NCI-H2196 treated with DMSO at 0.1 percent for 48 hours (cell line): Measurements from ENCODE around the gene DGKG.

Experiments used
- DNase-seq: peaks from one replicate; lab custom pipeline; 2025; ENCODE audit not compliant: unreplicated experiment; lab: John Stamatoyannopoulos, UW

DGKG gene

GRCh38 chr3:186181901-186182300, 180.1 kb downstream of the DGKG start:
- no peak for DNase-seq

DNA sequence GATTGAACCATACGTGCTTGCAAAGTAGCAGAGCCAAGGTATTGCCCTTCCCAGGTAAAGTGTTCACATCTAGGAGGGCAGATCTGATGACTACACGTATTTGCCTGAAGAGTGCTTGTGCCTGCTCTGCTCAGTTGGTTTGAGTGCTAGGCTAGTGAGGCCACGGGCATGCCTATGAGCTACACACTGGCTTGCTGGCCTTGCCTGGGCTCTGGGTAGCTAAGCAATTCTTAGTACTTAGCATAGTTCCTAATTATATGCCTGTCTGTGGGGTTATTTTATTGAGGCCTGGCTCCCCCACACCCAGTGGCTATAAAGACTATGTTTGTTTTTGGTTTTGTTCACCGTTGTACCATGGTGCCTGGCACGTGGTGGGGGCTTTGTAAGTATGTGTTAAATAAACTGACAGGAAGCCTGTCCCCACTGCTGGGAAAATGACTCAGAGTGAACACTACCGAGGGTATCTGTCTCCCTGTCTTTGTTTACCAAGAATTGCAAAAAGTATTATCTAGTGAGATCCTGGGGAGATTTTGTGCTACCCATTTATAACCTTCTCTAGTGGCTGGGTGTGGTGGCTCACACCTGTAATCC, 181.0 kb downstream of the DGKG start:
- no peak for DNase-seq

- DNase-seq, result no peak
These were observed 181.9 kb downstream of the DGKG start for GRCh38 chr3:186180151-186180550.

GRCh38 chr3:186178412-186178811, 183.6 kb downstream of the DGKG start:
- no peak for DNase-seq

GRCh38 chr3:186176373-186176990, 185.6 kb downstream of the DGKG start:
- no peak for DNase-seq

- no peak for DNase-seq
These were observed 188.7 kb downstream of the DGKG start for GRCh38 chr3:186173224-186173815.

- DNase-seq, result no peak
These were observed 189.7 kb downstream of the DGKG start for GRCh38 chr3:186172353-186172752.

- DNase-seq, result no peak
These were observed 190.5 kb downstream of the DGKG start for GRCh38 chr3:186171521-186171920.

GRCh38 chr3:186170516-186170915, 191.5 kb downstream of the DGKG start:
- DNase-seq, result no peak

- no peak for DNase-seq
These were observed 192.7 kb downstream of the DGKG start for GRCh38 chr3:186169379-186169778.

DNA sequence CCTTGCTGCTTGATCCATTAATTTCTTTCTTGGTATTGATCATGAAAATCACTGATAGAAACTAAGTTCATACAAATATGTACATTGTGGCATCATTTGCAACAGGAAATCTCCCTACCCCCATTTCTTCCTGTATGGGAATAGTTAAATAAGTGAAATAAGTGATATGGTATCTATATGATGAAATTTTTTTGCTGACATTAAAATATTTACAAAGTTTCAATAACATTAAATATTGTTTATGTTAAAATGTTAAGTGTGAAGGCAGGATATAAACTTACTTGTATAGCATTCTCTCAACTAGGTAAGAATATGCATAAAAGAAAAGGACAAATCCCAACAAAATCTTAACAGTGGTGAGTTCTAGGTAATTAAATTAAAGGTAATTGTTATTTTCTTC, 193.1 kb downstream of the DGKG start:
- DNase-seq, result no peak

DNA sequence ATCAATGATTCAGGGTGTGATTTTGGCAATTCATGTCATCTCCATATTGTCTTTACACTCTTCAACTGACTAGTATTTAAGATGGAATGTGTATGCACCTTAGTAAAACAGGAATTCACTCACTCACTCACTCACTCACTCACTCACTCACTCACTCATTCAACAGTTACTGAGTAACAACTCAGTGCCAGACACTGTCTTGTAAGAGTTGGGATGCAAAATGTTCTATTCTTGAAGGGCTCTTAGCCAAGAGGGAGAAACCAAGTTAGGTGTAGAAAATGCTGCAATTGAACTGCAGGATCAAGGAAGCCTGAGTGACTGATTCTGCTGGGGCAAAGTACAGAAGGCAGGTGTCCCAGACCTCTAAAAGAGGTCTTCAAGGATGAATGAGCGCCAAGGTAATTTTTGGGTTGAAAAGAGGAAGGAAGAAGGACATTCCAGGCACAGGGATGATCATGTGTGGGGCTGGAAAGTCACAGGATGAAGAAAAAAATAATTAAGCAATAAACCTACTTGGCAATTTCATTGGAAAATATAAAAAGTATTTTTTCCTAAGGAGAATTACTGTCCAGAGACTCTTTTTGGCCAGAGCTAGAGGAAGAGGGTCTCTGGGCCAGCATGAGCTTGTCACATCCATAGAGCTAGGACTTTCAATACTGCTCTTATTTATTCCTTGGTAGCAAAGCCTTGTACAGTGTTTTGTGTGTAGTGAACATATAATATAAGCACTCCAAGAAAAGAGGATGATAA, 194.2 kb downstream of the DGKG start:
- no peak for DNase-seq

DNA sequence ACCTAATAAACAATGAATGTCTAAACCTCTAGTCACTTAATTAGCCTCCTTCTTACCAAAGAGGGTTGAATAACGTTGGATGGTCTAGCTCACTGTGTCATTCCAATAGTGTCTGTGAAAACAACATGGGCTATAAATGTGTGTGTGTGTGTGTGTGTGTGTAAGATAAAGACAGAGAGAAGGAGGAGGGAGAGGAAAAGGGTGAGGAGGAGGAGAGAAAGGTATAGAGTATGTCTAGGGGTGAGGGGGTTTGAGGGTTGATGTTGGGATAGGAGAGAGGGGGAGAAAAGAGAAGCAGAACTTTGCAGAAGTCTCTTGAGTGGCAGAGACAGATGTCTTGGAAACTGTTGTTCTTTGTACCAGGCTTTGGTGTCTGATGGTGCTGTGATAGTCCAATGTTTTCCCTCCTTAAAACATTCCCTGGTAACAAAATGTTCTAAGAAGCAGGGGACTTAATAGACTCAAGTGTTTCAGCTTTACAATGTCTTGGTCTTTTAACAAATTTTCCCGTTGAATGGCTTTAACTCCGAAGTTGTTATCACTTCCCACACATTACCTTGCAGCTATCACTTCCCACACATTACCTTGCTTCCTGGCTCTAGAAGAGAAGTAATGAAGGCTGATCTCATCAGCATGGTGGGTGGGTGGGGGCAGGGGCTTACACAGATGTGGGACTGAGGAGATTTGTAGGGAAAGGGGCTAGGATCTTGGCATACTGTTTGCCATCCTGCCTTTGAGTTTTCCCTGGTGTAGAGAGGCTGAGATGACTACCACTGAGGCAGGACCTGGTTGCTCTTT, 195.3 kb downstream of the DGKG start:
- DNase-seq, result no peak

GRCh38 chr3:186166036-186166435, 196.0 kb downstream of the DGKG start:
- DNase-seq, result no peak

DNA sequence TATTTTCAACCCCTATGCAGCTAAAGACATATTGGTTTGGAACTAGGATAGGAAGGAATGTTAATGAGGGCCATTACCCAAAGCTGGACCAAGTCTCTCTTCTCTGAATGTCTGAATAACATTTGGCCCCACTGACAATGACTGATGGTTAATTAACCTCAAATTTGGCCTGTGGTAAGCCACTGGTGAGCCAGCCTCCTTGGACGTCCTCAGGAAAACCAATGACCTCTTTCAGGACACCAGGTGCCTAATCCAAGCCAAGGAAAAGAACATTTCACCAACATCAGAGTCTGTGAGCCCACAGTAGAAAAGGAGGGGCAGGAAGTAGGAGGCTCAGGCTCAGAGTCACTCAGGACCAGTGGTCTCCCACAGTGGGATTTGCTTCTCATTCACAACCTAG, 196.7 kb downstream of the DGKG start:
- no peak for DNase-seq

DNA sequence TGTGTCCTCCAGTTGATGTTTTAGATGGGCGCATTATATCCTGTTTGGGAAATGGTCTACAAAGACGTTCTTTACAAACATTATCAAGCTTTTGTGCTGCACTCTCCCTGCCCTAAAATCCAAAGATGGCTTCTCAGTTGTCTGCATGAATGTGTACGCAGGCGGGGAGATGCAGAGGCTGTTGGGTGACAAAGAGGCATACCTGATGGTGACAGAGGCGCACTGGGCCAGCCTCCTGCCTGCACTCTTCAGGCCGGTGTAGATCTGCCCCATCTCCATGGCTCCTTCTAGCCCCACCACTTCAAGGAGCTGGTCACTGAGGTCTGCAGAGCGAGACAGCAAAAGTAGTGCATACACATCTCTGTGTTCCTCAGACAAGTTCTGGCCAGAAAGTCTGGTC, 197.3 kb downstream of the DGKG start:
- no peak for DNase-seq

- no peak for DNase-seq
These were observed 199.8 kb downstream of the DGKG start for GRCh38 chr3:186162221-186162620.

DNA sequence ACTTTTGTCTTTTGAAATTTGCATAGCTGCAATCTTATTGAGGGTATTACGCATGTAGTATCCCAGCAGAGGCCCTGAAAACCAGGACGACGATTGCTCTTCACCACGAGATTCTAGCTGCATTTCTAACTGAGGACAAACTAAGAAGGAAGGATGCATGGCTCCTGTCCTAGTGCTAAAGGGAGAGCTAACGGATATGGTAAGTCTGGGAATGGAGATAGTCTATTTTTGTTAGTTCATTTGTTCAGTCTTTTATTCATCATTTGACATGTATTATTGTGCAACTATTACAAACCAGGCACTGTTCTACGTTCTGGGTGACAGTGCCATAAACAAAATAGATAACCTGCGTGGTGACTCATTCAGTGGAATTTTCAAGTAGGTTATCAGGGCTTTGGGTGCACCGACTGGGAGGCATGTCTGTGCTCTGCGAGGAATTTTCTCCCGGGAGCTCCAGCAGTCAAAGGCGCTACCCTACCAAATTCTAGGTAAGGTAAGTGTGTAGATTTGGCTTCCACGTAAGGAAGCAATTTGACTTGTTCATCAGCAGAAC, 201.3 kb downstream of the DGKG start:
- no peak for DNase-seq

GRCh38 chr3:186154641-186155040, 207.4 kb downstream of the DGKG start:
- no peak for DNase-seq

DNA sequence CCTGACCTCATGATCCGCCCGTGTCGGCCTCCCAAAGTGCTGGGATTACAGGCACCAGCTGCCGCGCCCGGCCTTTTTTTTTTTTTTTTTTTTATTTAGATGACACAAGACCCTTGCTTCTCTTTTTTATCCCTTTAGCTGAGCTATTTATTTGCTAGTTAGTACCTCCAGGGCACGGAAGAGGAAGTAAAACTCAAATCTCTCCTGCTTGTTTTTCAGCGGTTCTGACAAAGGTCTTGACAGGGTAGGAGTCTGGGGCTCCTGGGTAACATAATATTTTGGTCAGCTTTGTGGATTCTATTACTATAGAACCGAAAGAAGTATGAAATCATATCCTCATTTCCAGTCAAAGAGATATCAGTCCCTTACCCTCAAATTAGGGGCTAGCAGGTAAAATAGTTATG, 209.1 kb downstream of the DGKG start:
- DNase-seq, result no peak

DNA sequence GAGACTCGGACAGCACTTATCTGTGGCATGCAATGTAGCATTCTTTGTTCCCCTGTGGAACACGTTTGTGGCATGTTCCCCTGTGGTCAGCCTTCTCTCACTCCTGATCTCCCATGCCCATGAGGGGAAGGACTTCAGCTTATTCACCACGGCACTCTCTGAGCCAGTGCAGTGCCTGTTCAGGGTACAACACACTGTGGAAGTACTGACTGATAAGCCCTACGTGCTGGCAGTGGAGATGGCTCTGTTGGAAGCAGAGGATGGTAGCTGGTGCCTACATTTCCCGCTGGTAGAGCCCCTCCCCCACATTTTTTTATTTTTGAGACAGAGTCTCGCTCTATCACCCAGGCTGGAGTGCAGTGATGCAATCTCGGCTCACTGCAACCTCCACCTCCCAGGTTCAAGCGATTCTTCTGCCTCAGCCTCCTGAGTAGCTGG, 209.7 kb downstream of the DGKG start:
- no peak for DNase-seq
